ENCODE data around the gene HECTD4. TPM values are rescaled to one million over a fixed set of nuclear protein-coding genes. Genes with fewer than 3 reads are reported as not detected.

Gene HECTD4
- total RNA-seq, 2 donors from 2014 or later: 14.8 to 16.5 TPM

DNA sequence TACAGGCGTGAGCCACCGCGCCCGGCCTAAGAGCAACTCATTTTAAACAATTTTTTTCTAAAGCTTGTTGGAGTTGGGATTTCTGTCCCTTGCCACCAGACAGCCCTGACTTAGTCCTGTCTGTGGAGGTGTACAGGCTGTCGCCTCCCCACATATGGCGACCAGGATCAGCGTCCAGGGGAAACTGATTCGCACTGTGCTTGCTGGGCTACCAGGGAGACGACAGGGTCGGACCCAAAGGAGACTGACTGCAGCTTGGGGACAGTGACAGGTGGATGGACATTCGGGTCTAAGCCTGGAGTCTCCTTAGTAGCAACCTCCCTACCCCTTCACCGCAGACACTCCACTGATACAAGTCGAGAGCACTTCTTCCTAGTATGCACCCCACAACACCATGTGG, 216.6 kb downstream of the HECTD4 start:
- no peak overlapping the region for H3K27ac ChIP-seq
- TF ChIP-seq, protein P1, sequence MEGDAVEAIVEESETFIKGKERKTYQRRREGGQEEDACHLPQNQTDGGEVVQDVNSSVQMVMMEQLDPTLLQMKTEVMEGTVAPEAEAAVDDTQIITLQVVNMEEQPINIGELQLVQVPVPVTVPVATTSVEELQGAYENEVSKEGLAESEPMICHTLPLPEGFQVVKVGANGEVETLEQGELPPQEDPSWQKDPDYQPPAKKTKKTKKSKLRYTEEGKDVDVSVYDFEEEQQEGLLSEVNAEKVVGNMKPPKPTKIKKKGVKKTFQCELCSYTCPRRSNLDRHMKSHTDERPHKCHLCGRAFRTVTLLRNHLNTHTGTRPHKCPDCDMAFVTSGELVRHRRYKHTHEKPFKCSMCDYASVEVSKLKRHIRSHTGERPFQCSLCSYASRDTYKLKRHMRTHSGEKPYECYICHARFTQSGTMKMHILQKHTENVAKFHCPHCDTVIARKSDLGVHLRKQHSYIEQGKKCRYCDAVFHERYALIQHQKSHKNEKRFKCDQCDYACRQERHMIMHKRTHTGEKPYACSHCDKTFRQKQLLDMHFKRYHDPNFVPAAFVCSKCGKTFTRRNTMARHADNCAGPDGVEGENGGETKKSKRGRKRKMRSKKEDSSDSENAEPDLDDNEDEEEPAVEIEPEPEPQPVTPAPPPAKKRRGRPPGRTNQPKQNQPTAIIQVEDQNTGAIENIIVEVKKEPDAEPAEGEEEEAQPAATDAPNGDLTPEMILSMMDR (IDR thresholded peaks at IDR 0.05): no peak
- no peaks in the 10 kb centered on the region for H3K9me3 ChIP-seq
- H3K4me1 ChIP-seq: no peaks in the 10 kb centered on the region
- no peak for DNase-seq (ENCODE audit: low spot score)
- H3K27me3 ChIP-seq: no peaks in the 10 kb centered on the region
- no peak overlapping the region for H3K4me3 ChIP-seq
- H3K36me3 ChIP-seq: peaks cover 20% of the 10 kb centered on the region

DNA sequence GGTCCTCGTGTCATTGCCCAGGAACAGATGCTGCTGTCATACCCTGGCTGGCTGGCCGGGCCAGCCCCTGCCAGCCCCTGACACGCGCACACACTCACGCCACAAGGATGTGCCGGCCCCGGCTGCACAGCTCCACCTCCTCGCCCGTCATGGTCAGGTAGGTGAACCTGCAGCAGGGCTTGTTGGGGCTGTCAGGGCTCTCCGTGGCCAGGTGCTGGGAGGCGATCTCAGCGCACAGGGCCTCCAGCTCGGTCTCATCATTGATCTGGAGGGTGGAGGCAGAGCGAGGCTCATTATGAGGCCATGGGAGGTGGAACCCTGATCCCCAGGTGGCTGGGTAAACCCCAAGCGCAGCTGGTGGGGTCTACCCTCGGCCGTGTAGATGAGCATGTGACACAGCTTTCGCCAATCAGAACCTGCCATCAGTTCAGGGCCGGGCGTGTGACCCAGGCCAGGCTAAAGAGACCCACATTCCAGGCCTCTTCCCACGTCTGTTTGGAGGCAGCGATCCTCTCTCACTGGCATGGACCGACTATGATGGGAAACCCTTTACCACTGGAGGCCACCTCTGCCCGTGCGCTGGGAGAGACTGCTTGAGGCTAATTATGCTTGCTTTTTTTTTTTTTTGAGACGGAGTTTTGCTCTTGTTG, 218.1 kb downstream of the HECTD4 start:
- H3K4me3 ChIP-seq: no peak overlapping the region
- peaks cover 34% of the 10 kb centered on the region for H3K36me3 ChIP-seq
- TF ChIP-seq, protein P1 (IDR thresholded peaks at IDR 0.05): no peak
- no peaks in the 10 kb centered on the region for H3K27me3 ChIP-seq
- no peak for DNase-seq (ENCODE audit: low spot score)
- H3K27ac ChIP-seq: no peak overlapping the region
- H3K4me1 ChIP-seq: no peaks in the 10 kb centered on the region
- H3K9me3 ChIP-seq: no peaks in the 10 kb centered on the region

DNA sequence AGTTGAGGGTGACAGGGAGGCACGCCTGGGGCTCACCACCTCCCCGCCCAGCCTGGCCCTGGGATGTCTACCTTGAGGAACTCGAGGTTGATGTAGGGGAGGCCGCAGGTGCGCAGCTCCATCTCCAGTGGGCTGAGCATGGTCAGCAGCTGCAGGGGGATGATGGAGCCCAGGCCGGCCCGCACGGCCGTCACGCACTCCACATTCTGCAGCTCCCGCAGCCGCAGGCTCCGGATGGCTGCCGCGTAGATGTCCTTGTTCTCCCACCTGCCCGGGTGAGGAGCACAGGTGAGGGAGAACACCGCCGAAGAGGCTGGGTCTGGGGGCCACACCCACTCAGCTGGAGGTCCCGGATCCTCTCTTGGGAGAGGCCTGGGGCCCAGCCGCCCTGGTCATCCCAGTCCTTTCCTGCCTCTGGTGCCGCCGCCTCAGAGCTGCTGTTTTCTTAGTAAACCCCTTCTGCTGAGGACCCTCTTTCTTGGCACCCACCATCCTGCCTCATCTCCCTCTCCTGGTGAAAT, 218.7 kb downstream of the HECTD4 start:
- no peaks in the 10 kb centered on the region for H3K27me3 ChIP-seq
- no peaks in the 10 kb centered on the region for H3K9me3 ChIP-seq
- DNase-seq (ENCODE audit: low spot score): no peak
- no peaks in the 10 kb centered on the region for H3K4me1 ChIP-seq
- H3K27ac ChIP-seq: no peak overlapping the region
- TF ChIP-seq, protein P1 (IDR thresholded peaks at IDR 0.05): no peak
- no peak overlapping the region for H3K4me3 ChIP-seq
- H3K36me3 ChIP-seq: peaks cover 40% of the 10 kb centered on the region

DNA sequence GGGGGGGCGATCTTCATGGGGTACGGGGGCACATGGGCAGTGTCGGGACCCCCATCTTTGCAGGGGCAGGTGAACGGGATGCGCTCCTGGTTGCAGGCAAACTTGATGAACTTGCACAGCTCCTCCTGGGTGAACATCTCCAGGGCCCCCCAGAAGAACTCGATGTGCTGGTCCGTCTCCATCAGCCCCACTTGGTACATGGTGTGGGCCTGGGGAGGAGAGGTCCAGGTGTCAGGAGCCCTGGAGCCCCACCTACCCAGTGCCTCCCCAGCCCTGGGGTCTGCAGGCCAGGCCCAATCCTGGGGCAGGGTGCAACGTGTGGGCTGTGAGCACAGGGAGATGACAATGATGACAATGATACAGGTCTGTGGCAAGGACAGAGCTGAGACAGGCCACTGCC, 219.2 kb downstream of the HECTD4 start:
- no peaks in the 10 kb centered on the region for H3K27me3 ChIP-seq
- H3K9me3 ChIP-seq: no peaks in the 10 kb centered on the region
- DNase-seq (ENCODE audit: low spot score): no peak
- no peaks in the 10 kb centered on the region for H3K4me1 ChIP-seq
- TF ChIP-seq, protein P1 (IDR thresholded peaks at IDR 0.05): no peak
- peaks cover 45% of the 10 kb centered on the region for H3K36me3 ChIP-seq
- H3K4me3 ChIP-seq: no peak overlapping the region
- H3K27ac ChIP-seq: no peak overlapping the region

GRCh38 chr12:112162241-112162790, 219.9 kb downstream of the HECTD4 start:
- H3K4me3 ChIP-seq: no peak overlapping the region
- no peak for DNase-seq (ENCODE audit: low spot score)
- H3K27me3 ChIP-seq: no peaks in the 10 kb centered on the region
- H3K9me3 ChIP-seq: no peaks in the 10 kb centered on the region
- H3K4me1 ChIP-seq: no peaks in the 10 kb centered on the region
- peaks cover 48% of the 10 kb centered on the region for H3K36me3 ChIP-seq
- TF ChIP-seq, protein P1 (IDR thresholded peaks at IDR 0.05): no peak
- no peak overlapping the region for H3K27ac ChIP-seq
